Measurements from ENCODE around the gene ABLIM3. TPM values are rescaled to one million over a fixed set of nuclear protein-coding genes. Genes with fewer than 3 reads are reported as not detected.

ABLIM3 gene
- total RNA-seq, 2 experiments from 2014 or later = not detected

GRCh38 chr5:149224282-149224681 is 83.0 kb downstream of the ABLIM3 start:
- ChIA-PET CTCF (ENCODE audit: unreplicated experiment) (no interaction called here), POLR2A (interaction anchor here (0.5 to 2.2 kb wide), 2 partner anchors 12 to 13 kb away, joined by 4 to 5 read pairs; no protein-coding TSS in a partner anchor)
- TF ChIP-seq, protein P1, sequence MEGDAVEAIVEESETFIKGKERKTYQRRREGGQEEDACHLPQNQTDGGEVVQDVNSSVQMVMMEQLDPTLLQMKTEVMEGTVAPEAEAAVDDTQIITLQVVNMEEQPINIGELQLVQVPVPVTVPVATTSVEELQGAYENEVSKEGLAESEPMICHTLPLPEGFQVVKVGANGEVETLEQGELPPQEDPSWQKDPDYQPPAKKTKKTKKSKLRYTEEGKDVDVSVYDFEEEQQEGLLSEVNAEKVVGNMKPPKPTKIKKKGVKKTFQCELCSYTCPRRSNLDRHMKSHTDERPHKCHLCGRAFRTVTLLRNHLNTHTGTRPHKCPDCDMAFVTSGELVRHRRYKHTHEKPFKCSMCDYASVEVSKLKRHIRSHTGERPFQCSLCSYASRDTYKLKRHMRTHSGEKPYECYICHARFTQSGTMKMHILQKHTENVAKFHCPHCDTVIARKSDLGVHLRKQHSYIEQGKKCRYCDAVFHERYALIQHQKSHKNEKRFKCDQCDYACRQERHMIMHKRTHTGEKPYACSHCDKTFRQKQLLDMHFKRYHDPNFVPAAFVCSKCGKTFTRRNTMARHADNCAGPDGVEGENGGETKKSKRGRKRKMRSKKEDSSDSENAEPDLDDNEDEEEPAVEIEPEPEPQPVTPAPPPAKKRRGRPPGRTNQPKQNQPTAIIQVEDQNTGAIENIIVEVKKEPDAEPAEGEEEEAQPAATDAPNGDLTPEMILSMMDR (conservative IDR thresholded peaks at IDR 0.05; ENCODE audit: low read length) = no peak
- TF ChIP-seq EZH2phosphoT487 (IDR thresholded peaks at IDR 0.05; ENCODE audit: borderline replicate concordance, low read depth, low read length) = no peak
- no TSS peak for BruUV-seq (replicated peaks)
- no peak for DNase-seq (ENCODE audit: low spot score)
- no peak overlapping the region for H2AFZ ChIP-seq (ENCODE audit: low read length)
- H3K4me1 ChIP-seq (ENCODE audit: insufficient read depth, low read length, poor library complexity, severe bottlenecking) = no peaks in the 10 kb centered on the region
- H3K36me3 ChIP-seq (ENCODE audit: insufficient read depth, low read length) = no peaks in the 10 kb centered on the region
- H3K9me2 ChIP-seq (ENCODE audit: insufficient read depth, low read length) = no peaks in the 10 kb centered on the region
- H3K79me2 ChIP-seq (ENCODE audit: insufficient read depth, low read depth, low read length) = no peaks in the 10 kb centered on the region
- no peaks in the 10 kb centered on the region for H4K20me1 ChIP-seq (ENCODE audit: insufficient read depth, low read length)
- no peak overlapping the region for H3K4me3 ChIP-seq (ENCODE audit: low read depth, low read length, poor library complexity, severe bottlenecking)
- H3K27ac ChIP-seq (ENCODE audit: low read depth, low read length, poor library complexity, severe bottlenecking) = no peak overlapping the region
- H3K9me3 ChIP-seq (ENCODE audit: low read length) = no peaks in the 10 kb centered on the region
- intact Hi-C loops (cut with micrococcal nuclease; ENCODE audit: unreplicated experiment) = no loop called here
- H3K4me2 ChIP-seq (ENCODE audit: low read length) = no peak overlapping the region

- Histone ChIP-seq H3K4me1 (ENCODE audit: insufficient read depth, low read length, poor library complexity, severe bottlenecking) (no peaks in the 10 kb centered on the region), H4K20me1 (ENCODE audit: insufficient read depth, low read length) (no peaks in the 10 kb centered on the region), H2AFZ (ENCODE audit: low read length) (no peak overlapping the region), H3K9me2 (ENCODE audit: insufficient read depth, low read length) (no peaks in the 10 kb centered on the region), H3K27ac (ENCODE audit: low read depth, low read length, poor library complexity, severe bottlenecking) (no peak overlapping the region), H3K4me2 (ENCODE audit: low read length) (no peak overlapping the region), H3K36me3 (ENCODE audit: insufficient read depth, low read length) (no peaks in the 10 kb centered on the region), H3K9me3 (ENCODE audit: low read length) (no peaks in the 10 kb centered on the region), H3K79me2 (ENCODE audit: insufficient read depth, low read depth, low read length) (no peaks in the 10 kb centered on the region), H3K4me3 (ENCODE audit: low read depth, low read length, poor library complexity, severe bottlenecking) (no peak overlapping the region)
- no TSS peak for BruUV-seq (replicated peaks)
- CTCF ChIA-PET (ENCODE audit: unreplicated experiment) = no interaction called here
- no peak for DNase-seq (ENCODE audit: low spot score)
- POLR2A ChIA-PET = no interaction called here
- TF ChIP-seq, protein P1 (conservative IDR thresholded peaks at IDR 0.05; ENCODE audit: low read length) = no peak
- TF ChIP-seq EZH2phosphoT487 (IDR thresholded peaks at IDR 0.05; ENCODE audit: borderline replicate concordance, low read depth, low read length) = no peak
- intact Hi-C loops (cut with micrococcal nuclease; ENCODE audit: unreplicated experiment) = no loop called here
Measured at GRCh38 chr5:149227168-149227826, 86.0 kb downstream of the ABLIM3 start.

DNA sequence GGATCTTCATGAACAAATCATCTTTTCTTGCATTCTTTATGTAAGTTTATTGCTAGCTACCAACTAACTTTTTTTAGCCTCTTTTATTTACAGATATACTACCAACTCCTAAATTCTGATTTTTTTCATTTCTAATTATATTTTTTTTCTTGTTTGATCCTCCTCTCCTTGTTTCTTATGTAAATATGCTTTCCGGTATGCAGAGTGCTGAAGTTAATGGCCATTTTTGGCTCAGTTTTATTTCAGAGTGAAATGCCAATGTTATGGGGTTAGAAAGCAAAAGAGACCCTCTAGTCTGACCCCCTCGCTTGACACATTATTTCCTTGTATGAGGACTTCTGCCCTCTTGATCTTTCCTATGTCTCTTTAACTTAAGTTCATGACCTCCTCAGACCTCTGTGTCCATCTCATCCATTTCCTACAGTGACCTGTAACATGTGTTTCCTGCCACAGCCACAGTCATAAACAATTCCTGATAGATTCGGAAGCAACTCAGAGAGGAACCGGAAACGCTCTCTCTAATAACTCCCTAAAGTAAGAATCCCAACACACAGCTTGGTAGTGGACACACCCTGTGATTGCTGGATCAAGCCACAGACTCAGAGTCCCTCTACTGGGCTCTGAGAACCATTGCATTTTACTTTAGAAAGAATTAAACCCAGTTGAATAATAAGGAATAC is 87.5 kb downstream of the ABLIM3 start:
- no peak for DNase-seq (ENCODE audit: low spot score)
- no peaks in the 10 kb centered on the region for H3K36me3 ChIP-seq (ENCODE audit: insufficient read depth, low read length)
- H3K79me2 ChIP-seq (ENCODE audit: insufficient read depth, low read depth, low read length) = no peaks in the 10 kb centered on the region
- no peak overlapping the region for H2AFZ ChIP-seq (ENCODE audit: low read length)
- no peak overlapping the region for H3K4me2 ChIP-seq (ENCODE audit: low read length)
- BruUV-seq (replicated peaks) = no TSS peak
- no peaks in the 10 kb centered on the region for H4K20me1 ChIP-seq (ENCODE audit: insufficient read depth, low read length)
- no peak overlapping the region for H3K27ac ChIP-seq (ENCODE audit: low read depth, low read length, poor library complexity, severe bottlenecking)
- intact Hi-C loops (cut with micrococcal nuclease; ENCODE audit: unreplicated experiment) = no loop called here
- no peaks in the 10 kb centered on the region for H3K9me3 ChIP-seq (ENCODE audit: low read length)
- TF ChIP-seq, protein P1 (conservative IDR thresholded peaks at IDR 0.05; ENCODE audit: low read length) = no peak
- no peak for TF ChIP-seq EZH2phosphoT487 (IDR thresholded peaks at IDR 0.05; ENCODE audit: borderline replicate concordance, low read depth, low read length)
- H3K9me2 ChIP-seq (ENCODE audit: insufficient read depth, low read length) = no peaks in the 10 kb centered on the region
- ChIA-PET CTCF (ENCODE audit: unreplicated experiment) (no interaction called here), POLR2A (no interaction called here)
- no peaks in the 10 kb centered on the region for H3K4me1 ChIP-seq (ENCODE audit: insufficient read depth, low read length, poor library complexity, severe bottlenecking)
- H3K4me3 ChIP-seq (ENCODE audit: low read depth, low read length, poor library complexity, severe bottlenecking) = no peak overlapping the region

All from OCI-LY7 (cell line).